ENCODE data around the gene PAPOLB.

GRCh38 chr7:4883033-4883371 is 21.2 kb upstream of the PAPOLB start:
- no peak for TF ChIP-seq CTCF (IDR thresholded peaks at IDR 0.05)
- TF ChIP-seq ZNF423 (CRISPR knock-in tag; IDR thresholded peaks at IDR 0.05), result no peak; the same call in 1 of the 2 replicates
- TF ChIP-seq SP1 (CRISPR knock-in tag; conservative IDR thresholded peaks at IDR 0.05), result no peak
